ENCODE data around the gene GRP. TPM values are rescaled to one million over a fixed set of nuclear protein-coding genes. Genes with fewer than 3 reads are reported as not detected.

The GRP gene
- total and polyA plus RNA-seq, 2 of the 4 experiments (the other 2 are of a cell fraction): not detected

GRCh38 chr18:59266886-59267502 is 47.0 kb downstream of the GRP start:
- Histone ChIP-seq H3K9ac (ENCODE audit: low read depth, low read length) (no peak overlapping the region), H2BK120ac (ENCODE audit: low read depth, low read length) (no peak overlapping the region), H3K79me1 (ENCODE audit: low read depth in 1 of 2, low read length in 2 of 2) (no peaks in the 10 kb centered on the region), H4K8ac (ENCODE audit: low read depth in 2 of 2, low read length in 2 of 2) (no peak overlapping the region), H3K9me1 (ENCODE audit: insufficient read depth, low read length) (no peaks in the 10 kb centered on the region), H4K91ac (ENCODE audit: insufficient read depth, low read depth, low read length) (no peak overlapping the region), H2BK20ac (ENCODE audit: low read depth, low read length) (no peak overlapping the region), H2AFZ (replicated peaks; ENCODE audit: low read length, poor library complexity) (no peak overlapping the region), H2BK15ac (ENCODE audit: low read depth, low read length) (no peak overlapping the region), H3K9me3 (ENCODE audit: control insufficient read depth, insufficient read depth, low read length) (peaks cover 22% of the 10 kb centered on the region; the same call in 1 of the 2 replicates), H3K56ac (ENCODE audit: extremely low read depth, insufficient read depth, low read length) (no peak overlapping the region), H2AK9ac (replicated peaks; ENCODE audit: low read depth, low read length, poor library complexity) (no peak overlapping the region), H3K36me3 (ENCODE audit: control insufficient read depth, insufficient read depth, low read length) (no peaks in the 10 kb centered on the region), H3K4me2 (ENCODE audit: low read depth, low read length) (no peak overlapping the region), H3K27ac (ENCODE audit: insufficient read depth, low read length) (no peak overlapping the region), H3K4me3 (ENCODE audit: insufficient read depth, low read depth, low read length) (no peak overlapping the region), H3K14ac (replicated peaks; ENCODE audit: low read depth, low read length) (no peak overlapping the region), H3K4ac (ENCODE audit: low read depth, low read length) (no peak overlapping the region), H3K4me1 (ENCODE audit: control insufficient read depth, insufficient read depth, low read length) (no peaks in the 10 kb centered on the region), H3K18ac (ENCODE audit: low read depth, low read length) (no peak overlapping the region), H2AK5ac (ENCODE audit: low read depth, low read length) (no peak overlapping the region), H4K5ac (ENCODE audit: low read depth, low read length) (no peak overlapping the region), H3K23ac (ENCODE audit: low read depth, low read length) (no peak overlapping the region), H4K20me1 (ENCODE audit: insufficient read depth, low read length) (peaks cover 3% of the 10 kb centered on the region; the same call in 1 of the 2 replicates), H3K27me3 (ENCODE audit: control insufficient read depth, insufficient read depth, low read length) (peaks cover 89% of the 10 kb centered on the region), H2BK5ac (ENCODE audit: low read depth, low read length, poor library complexity, severe bottlenecking) (no peak overlapping the region)
- 7% methylated on average over 3 of the region's 10 CpGs; no CpG with 5 or more reads in 1 of the 2 experiments for WGBS, 2 experiments (ENCODE audit: extremely low coverage in 2 of 2, insufficient read length in 1 of 2)
- no peak for DNase-seq
- in situ Hi-C loops (cut with MboI; ENCODE audit: low sequenced_read_pairs): no loop called here
- ChIA-PET POLR2A (ENCODE audit: unreplicated experiment) (no interaction called here), CTCF (no interaction called here)
- no TSS peak for BruUV-seq (replicated peaks)
- TF ChIP-seq FOS (IDR thresholded peaks at IDR 0.05; ENCODE audit: low read depth, low read length) (no peak), RAD21 (IDR thresholded peaks at IDR 0.05; ENCODE audit: low read length) (no peak), RFX5 (IDR thresholded peaks at IDR 0.05; ENCODE audit: low read depth, low read length) (no peak), CHD1 (IDR thresholded peaks at IDR 0.05; ENCODE audit: low read depth, low read length) (no peak), MAZ (IDR thresholded peaks at IDR 0.05; ENCODE audit: borderline replicate concordance, low read depth, low read length) (no peak), CEBPB (IDR thresholded peaks at IDR 0.05; ENCODE audit: low read depth, low read length) (peak; percentile 18; the same call in 1 of the 2 replicates)
- dilution Hi-C loops (cut with HindIII; ENCODE audit: low sequenced_read_pairs, unreplicated experiment): no loop called here
- no peak for ATAC-seq (ENCODE audit: low read depth)
- intact Hi-C loops (cut with micrococcal nuclease): no loop called here
